ENCODE data around the gene GCLC.

The GCLC gene

DNA sequence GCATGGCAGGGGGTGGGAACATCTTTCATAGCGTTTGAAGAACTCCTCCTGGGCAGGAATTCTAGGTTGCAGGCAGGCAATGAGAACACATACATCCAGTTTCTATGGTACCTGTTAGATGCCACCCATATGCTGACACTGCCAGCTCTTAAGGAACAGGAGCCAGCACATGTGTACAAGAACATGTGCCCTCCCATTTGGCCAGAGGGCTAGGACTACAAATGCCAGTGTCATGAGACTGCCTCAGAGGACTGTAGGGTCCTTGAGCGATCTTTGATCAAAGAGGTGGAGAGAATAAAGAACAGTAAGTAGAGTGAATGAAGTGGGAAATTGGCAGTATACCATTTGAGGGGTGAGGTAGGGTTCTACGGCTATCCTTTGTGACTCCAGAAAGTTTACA is 45.8 kb downstream of the GCLC start:
- Histone ChIP-seq H3K79me1 (replicated peaks; ENCODE audit: low read length, poor library complexity, severe bottlenecking) (no peaks in the 10 kb centered on the region), H4K8ac (ENCODE audit: low read length) (no peak overlapping the region), H3K4me2 (ENCODE audit: low read length, poor library complexity, severe bottlenecking) (no peak overlapping the region), H2BK15ac (ENCODE audit: low read depth, poor library complexity, severe bottlenecking) (no peak overlapping the region), H2BK120ac (ENCODE audit: low read depth, low read length) (no peak overlapping the region), H3K27ac (ENCODE audit: low read length, poor library complexity, severe bottlenecking) (no peak overlapping the region), H3K4me1 (ENCODE audit: control insufficient read depth, insufficient read depth, low read depth, low read length) (peaks cover 2% of the 10 kb centered on the region), H3K18ac (ENCODE audit: low read depth in 1 of 2, low read length in 2 of 2) (no peak overlapping the region), H3K4ac (ENCODE audit: low read depth in 1 of 2, low read length in 2 of 2) (no peak overlapping the region), H3K14ac (ENCODE audit: low read length in 2 of 2) (no peak overlapping the region), H3K36me3 (ENCODE audit: control insufficient read depth in 1 of 2, insufficient read depth in 2 of 2, low read depth in 1 of 2, low read length in 2 of 2) (peaks cover 9 to 37% of the 10 kb centered on the region in 2 experiments), H3K9me3 (ENCODE audit: control insufficient read depth, low read length) (no peaks in the 10 kb centered on the region), H3K27me3 (ENCODE audit: control insufficient read depth in 1 of 2, insufficient read depth in 1 of 2, low read length in 2 of 2) (no peaks in the 10 kb centered on the region), H3K9ac (ENCODE audit: low read length) (no peak overlapping the region), H2BK5ac (ENCODE audit: low read depth, low read length, poor library complexity, severe bottlenecking) (no peak overlapping the region), H2AK5ac (ENCODE audit: low read length, severe bottlenecking) (no peak overlapping the region), H3K23ac (ENCODE audit: low read length in 2 of 2) (no peak overlapping the region), H2BK12ac (ENCODE audit: low read length in 2 of 2) (no peak overlapping the region), H3K4me3 (ENCODE audit: insufficient read depth in 1 of 2, low read depth in 1 of 2, low read length in 2 of 2) (no peak overlapping the region), H4K91ac (ENCODE audit: low read length) (no peak overlapping the region), H2AFZ (ENCODE audit: low read depth, low read length) (no peak overlapping the region)
- WGBS, result 95% methylated on average over 2 of the region's 3 CpGs
- no peak for DNase-seq

DNA sequence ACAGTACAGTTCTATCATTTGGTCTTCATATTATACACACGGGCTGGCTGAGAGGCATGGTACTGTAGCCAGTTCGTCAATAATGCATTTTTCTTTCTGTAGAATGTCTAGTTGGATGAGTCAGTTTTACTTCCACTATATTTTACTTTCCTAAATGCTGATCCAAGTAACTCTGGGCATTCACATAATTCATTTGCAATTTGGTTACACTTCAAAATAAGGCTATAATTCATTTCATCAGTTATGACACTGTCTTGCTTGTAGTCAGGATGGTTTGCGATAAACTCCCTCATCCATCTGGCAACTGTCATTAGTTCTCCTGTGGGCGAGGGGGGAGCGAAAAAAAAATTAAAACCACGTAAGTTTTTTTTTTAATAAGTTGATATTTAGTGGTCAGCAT is 46.3 kb downstream of the GCLC start:
- Histone ChIP-seq H2BK120ac (ENCODE audit: low read depth, low read length) (no peak overlapping the region), H3K27me3 (ENCODE audit: control insufficient read depth in 1 of 2, insufficient read depth in 1 of 2, low read length in 2 of 2) (no peaks in the 10 kb centered on the region), H3K9me3 (ENCODE audit: control insufficient read depth, low read length) (no peaks in the 10 kb centered on the region), H2BK15ac (ENCODE audit: low read depth, poor library complexity, severe bottlenecking) (no peak overlapping the region), H4K91ac (ENCODE audit: low read length) (no peak overlapping the region), H3K27ac (ENCODE audit: low read length, poor library complexity, severe bottlenecking) (no peak overlapping the region), H3K4me3 (ENCODE audit: insufficient read depth in 1 of 2, low read depth in 1 of 2, low read length in 2 of 2) (no peak overlapping the region), H2AK5ac (ENCODE audit: low read length, severe bottlenecking) (no peak overlapping the region), H3K18ac (ENCODE audit: low read depth in 1 of 2, low read length in 2 of 2) (no peak overlapping the region), H3K23ac (ENCODE audit: low read length in 2 of 2) (no peak overlapping the region), H2AFZ (ENCODE audit: low read depth, low read length) (no peak overlapping the region), H3K4me2 (ENCODE audit: low read length, poor library complexity, severe bottlenecking) (no peak overlapping the region), H3K14ac (ENCODE audit: low read length in 2 of 2) (no peak overlapping the region), H3K4me1 (ENCODE audit: control insufficient read depth, insufficient read depth, low read depth, low read length) (peaks cover 2% of the 10 kb centered on the region), H3K36me3 (ENCODE audit: control insufficient read depth in 1 of 2, insufficient read depth in 2 of 2, low read depth in 1 of 2, low read length in 2 of 2) (peaks cover 9 to 37% of the 10 kb centered on the region in 2 experiments), H4K8ac (ENCODE audit: low read length) (no peak overlapping the region), H3K4ac (ENCODE audit: low read depth in 1 of 2, low read length in 2 of 2) (no peak overlapping the region), H2BK12ac (ENCODE audit: low read length in 2 of 2) (no peak overlapping the region), H3K9ac (ENCODE audit: low read length) (no peak overlapping the region), H2BK5ac (ENCODE audit: low read depth, low read length, poor library complexity, severe bottlenecking) (no peak overlapping the region), H3K79me1 (replicated peaks; ENCODE audit: low read length, poor library complexity, severe bottlenecking) (no peaks in the 10 kb centered on the region)
- no peak for DNase-seq
- 93% methylated on average over 3 of the region's 6 CpGs for WGBS

DNA sequence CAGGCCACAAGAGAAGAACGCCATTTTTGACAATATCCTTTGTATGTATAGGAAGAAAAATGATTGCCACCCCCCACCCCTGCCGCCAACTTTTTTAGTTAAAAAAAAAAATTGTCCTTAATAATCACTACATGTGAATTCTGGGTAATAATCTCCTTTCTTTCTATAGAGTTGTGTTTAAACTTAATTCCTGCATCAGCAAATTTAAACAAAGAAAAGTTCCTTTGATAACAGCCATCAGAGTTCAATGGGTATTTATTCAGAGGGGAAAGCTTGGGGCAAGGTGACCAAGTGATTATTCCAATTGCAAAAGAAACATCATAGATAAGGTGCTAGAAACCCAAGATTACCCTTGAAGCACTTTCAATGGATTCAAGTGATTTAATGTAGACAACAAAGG is 47.0 kb downstream of the GCLC start:
- Histone ChIP-seq H3K4me3 (ENCODE audit: insufficient read depth in 1 of 2, low read depth in 1 of 2, low read length in 2 of 2) (no peak overlapping the region), H3K4me1 (ENCODE audit: control insufficient read depth, insufficient read depth, low read depth, low read length) (peaks cover 4% of the 10 kb centered on the region), H3K9ac (ENCODE audit: low read length) (no peak overlapping the region), H2AFZ (ENCODE audit: low read depth, low read length) (no peak overlapping the region), H2BK120ac (ENCODE audit: low read depth, low read length) (no peak overlapping the region), H3K27ac (ENCODE audit: low read length, poor library complexity, severe bottlenecking) (peak overlapping the region; percentile 34), H4K91ac (ENCODE audit: low read length) (no peak overlapping the region), H3K14ac (ENCODE audit: low read length in 2 of 2) (no peak overlapping the region), H3K36me3 (ENCODE audit: control insufficient read depth in 1 of 2, insufficient read depth in 2 of 2, low read depth in 1 of 2, low read length in 2 of 2) (peaks cover 9 to 34% of the 10 kb centered on the region in 2 experiments), H3K4me2 (ENCODE audit: low read length, poor library complexity, severe bottlenecking) (no peak overlapping the region), H2BK5ac (ENCODE audit: low read depth, low read length, poor library complexity, severe bottlenecking) (no peak overlapping the region), H4K8ac (ENCODE audit: low read length) (no peak overlapping the region), H3K79me1 (replicated peaks; ENCODE audit: low read length, poor library complexity, severe bottlenecking) (no peaks in the 10 kb centered on the region), H3K27me3 (ENCODE audit: control insufficient read depth in 1 of 2, insufficient read depth in 1 of 2, low read length in 2 of 2) (no peaks in the 10 kb centered on the region), H3K18ac (ENCODE audit: low read depth in 1 of 2, low read length in 2 of 2) (no peak overlapping the region), H2BK15ac (ENCODE audit: low read depth, poor library complexity, severe bottlenecking) (no peak overlapping the region), H3K23ac (ENCODE audit: low read length in 2 of 2) (no peak overlapping the region), H2AK5ac (ENCODE audit: low read length, severe bottlenecking) (no peak overlapping the region), H3K4ac (ENCODE audit: low read depth in 1 of 2, low read length in 2 of 2) (no peak overlapping the region), H3K9me3 (ENCODE audit: control insufficient read depth, low read length) (no peaks in the 10 kb centered on the region), H2BK12ac (ENCODE audit: low read length in 2 of 2) (no peak overlapping the region)
- WGBS, result no CpG with 5 or more reads among the region's 2 CpGs
- no peak for DNase-seq

GRCh38 chr6:53496797-53497375 is 48.0 kb downstream of the GCLC start:
- peak; percentile 88 for DNase-seq
- H2AK5ac ChIP-seq (ENCODE audit: low read length, severe bottlenecking), result no peak overlapping the region
- no peak overlapping the region for H4K8ac ChIP-seq (ENCODE audit: low read length)
- H3K9me3 ChIP-seq (ENCODE audit: control insufficient read depth, low read length), result no peaks in the 10 kb centered on the region
- no peak overlapping the region for H3K9ac ChIP-seq (ENCODE audit: low read length)
- H3K27me3 ChIP-seq (ENCODE audit: control insufficient read depth in 1 of 2, insufficient read depth in 1 of 2, low read length in 2 of 2), result no peaks in the 10 kb centered on the region
- H3K27ac ChIP-seq (ENCODE audit: low read length, poor library complexity, severe bottlenecking), result peak overlapping the region; percentile 92
- H3K79me1 ChIP-seq (replicated peaks; ENCODE audit: low read length, poor library complexity, severe bottlenecking), result no peaks in the 10 kb centered on the region
- H4K91ac ChIP-seq (ENCODE audit: low read length), result no peak overlapping the region
- H3K4ac ChIP-seq (ENCODE audit: low read depth in 1 of 2, low read length in 2 of 2), result no peak overlapping the region
- no peak overlapping the region for H2BK5ac ChIP-seq (ENCODE audit: low read depth, low read length, poor library complexity, severe bottlenecking)
- H3K23ac ChIP-seq (ENCODE audit: low read length in 2 of 2), result no peak overlapping the region
- H3K4me2 ChIP-seq (ENCODE audit: low read length, poor library complexity, severe bottlenecking), result no peak overlapping the region
- no peak overlapping the region for H3K4me3 ChIP-seq (ENCODE audit: insufficient read depth in 1 of 2, low read depth in 1 of 2, low read length in 2 of 2)
- no peak overlapping the region for H2AFZ ChIP-seq (ENCODE audit: low read depth, low read length)
- H3K18ac ChIP-seq (ENCODE audit: low read depth in 1 of 2, low read length in 2 of 2), result peak overlapping the region in 1 of 2 experiments; percentile 29
- WGBS, result 20% methylated on average over 1 of the region's 5 CpGs
- H3K4me1 ChIP-seq (ENCODE audit: control insufficient read depth, insufficient read depth, low read depth, low read length), result peaks cover 4% of the 10 kb centered on the region
- H3K36me3 ChIP-seq (ENCODE audit: control insufficient read depth in 1 of 2, insufficient read depth in 2 of 2, low read depth in 1 of 2, low read length in 2 of 2), result peaks cover 9 to 30% of the 10 kb centered on the region in 2 experiments
- H2BK15ac ChIP-seq (ENCODE audit: low read depth, poor library complexity, severe bottlenecking), result peak overlapping the region; percentile 78
- no peak overlapping the region for H2BK12ac ChIP-seq (ENCODE audit: low read length in 2 of 2)
- no peak overlapping the region for H2BK120ac ChIP-seq (ENCODE audit: low read depth, low read length)
- no peak overlapping the region for H3K14ac ChIP-seq (ENCODE audit: low read length in 2 of 2)

Data from mesenchymal stem cell (in vitro differentiated cells and primary cell).